ENCODE measurements around the gene EID2B. TPM values are rescaled to one million over a fixed set of nuclear protein-coding genes. Genes with fewer than 3 reads are reported as not detected.

Gene EID2B
- total and polyA plus RNA-seq, 9 of the 15 experiments (the other 6 are each of a cell fraction or from before 2014, with no cell fraction given) = 2.8 to 8.8 (median 4.8) TPM

GRCh38 chr19:39532233-39533002 lies at the start of gene EID2B (continued):
- peak; percentile 72 for TF ChIP-seq SAP30 (IDR thresholded peaks at IDR 0.05; ENCODE audit: borderline replicate concordance, insufficient read depth, low read depth, low read length, poor library complexity, severe bottlenecking)
- 0 out of 2 replicates have a peak, but pooled peaks have one; percentile 32 for TF ChIP-seq ETS1 (conservative IDR thresholded peaks at IDR 0.05; ENCODE audit: control insufficient read depth, low read depth, low read length)
- TF ChIP-seq ESRRA (IDR thresholded peaks at IDR 0.05; ENCODE audit: borderline replicate concordance, low read depth) = no peak
- 0 out of 2 replicates have a peak, but pooled peaks have one; percentile 60 for TF ChIP-seq E2F1 (CRISPR knock-in tag; IDR thresholded peaks at IDR 0.05)
- TF ChIP-seq EP300 (IDR thresholded peaks at IDR 0.05; ENCODE audit: low read length) = peak; percentile 24; the same call in 1 of the 2 replicates
- no peak for TF ChIP-seq ZNF449 (CRISPR knock-in tag; IDR thresholded peaks at IDR 0.05)
- peak; percentile 56; the same call in 1 of the 2 replicates for TF ChIP-seq TFAP4 (CRISPR knock-in tag; IDR thresholded peaks at IDR 0.05; ENCODE audit: borderline replicate concordance)
- peak; percentile 81 for TF ChIP-seq CC2D1A (IDR thresholded peaks at IDR 0.05)
- TF ChIP-seq TAF9B (IDR thresholded peaks at IDR 0.05; ENCODE audit: partially characterized antibody) = no peak
- TF ChIP-seq AFF4 (CRISPR knock-in tag; IDR thresholded peaks at IDR 0.05) = no peak
- TF ChIP-seq MXD1 (CRISPR knock-in tag; IDR thresholded peaks at IDR 0.05; ENCODE audit: borderline replicate concordance, poor library complexity, severe bottlenecking) = peak; percentile 19
- TF ChIP-seq TOE1 (IDR thresholded peaks at IDR 0.05; ENCODE audit: borderline replicate concordance) = 0 out of 2 replicates have a peak, but pooled peaks have one; percentile 31
- TF ChIP-seq TOE1 (CRISPR knock-in tag; IDR thresholded peaks at IDR 0.05; ENCODE audit: borderline replicate concordance, low read depth) = no peak
- no peak for TF ChIP-seq ZBED1 (IDR thresholded peaks at IDR 0.05)
